HepG2 (cell line): ENCODE data around the gene MTHFD2. TPM values are rescaled to one million over a fixed set of nuclear protein-coding genes. Genes with fewer than 3 reads are reported as not detected.

Experiments
- DNMT1 ChIP-seq: sonication (generic); formaldehyde crosslinking; IDR thresholded peaks from 2 replicates; pipeline ENCODE4 v1.5.1; 2020; ENCODE audit warnings: mild to moderate bottlenecking, missing genetic modification reagents
- FOXC1 ChIP-seq: sonication (generic); formaldehyde crosslinking; IDR thresholded peaks from 2 replicates; pipeline ENCODE4 v1.8.0; 2022; ENCODE audit warnings: mild to moderate bottlenecking, missing genetic modification reagents, borderline replicate concordance
- GABPA ChIP-seq, 2 experiments: IDR thresholded peaks; 2 replicates each; pipeline ENCODE4 v1.6.1; 2011 to 2016; ENCODE audit warnings: low read depth in 2 of 2, low read length in 1 of 2, missing biosample characterization in 1 of 2, missing genetic modification characterization in 1 of 2
- HNF4A ChIP-seq: sonication (generic); formaldehyde crosslinking; IDR thresholded peaks from 2 replicates; pipeline ENCODE4 v1.4.0; 2020; ENCODE audit warnings: missing genetic modification reagents
- KAT7 ChIP-seq: IDR thresholded peaks from 2 replicates; pipeline ENCODE4 v1.6.1; 2018; ENCODE audit warnings: borderline replicate concordance, missing compliant biosample characterization
- KDM3A ChIP-seq: IDR thresholded peaks from 2 replicates; pipeline ENCODE4 v1.6.1; 2018; ENCODE audit warnings: low read depth, missing compliant biosample characterization
- NCOA1 ChIP-seq: sonication (generic); formaldehyde crosslinking; IDR thresholded peaks from 2 replicates; pipeline ENCODE4 v1.9.0; 2021; ENCODE audit warnings: missing genetic modification reagents
- ZKSCAN5 ChIP-seq: sonication (generic); formaldehyde crosslinking; IDR thresholded peaks from 2 replicates; pipeline ENCODE4 v1.5.1; 2020; ENCODE audit warnings: mild to moderate bottlenecking, missing genetic modification reagents
- ZNF138 ChIP-seq: sonication (generic); formaldehyde crosslinking; IDR thresholded peaks from 2 replicates; pipeline ENCODE4 v1.5.0; 2020; ENCODE audit warnings: mild to moderate bottlenecking, low read depth, missing genetic modification reagents
- ZNF761 ChIP-seq: sonication (generic); formaldehyde crosslinking; conservative IDR thresholded peaks from 2 replicates; pipeline ENCODE4 v1.4.0; 2020; ENCODE audit warnings: mild to moderate bottlenecking, missing genetic modification reagents
- polyA plus RNA-seq, 8 experiments: library from polyadenylated mRNA; depleted of rRNA in 3 of 8; stranded (reverse) in 7 of 8; unstranded in 1 of 8; fragments of >200 nt; fragmentation: Illumina TruSeq in 4 of 8; extraction: Trizol in 4 of 8; gene quantifications; 2 replicates each; pipeline versions ENCODE4 v1.2.1 to v1.2.3, GENCODE V29; 2011 to 2016; ENCODE audit warnings: low read depth in 4 of 8, missing spikeins in 1 of 8, mixed read lengths in 1 of 8; ENCODE audit not compliant: insufficient read depth in 1 of 8
- total RNA-seq, 5 experiments: library from RNA; depleted of rRNA; stranded (reverse); fragments of >200 nt; fragmentation: Illumina TruSeq; extraction: Trizol; gene quantifications; 2 replicates each; pipeline ENCODE4 v1.2.3, GENCODE V29; 2016; ENCODE audit warnings: low read depth in 1 of 5
- TF ChIP-seq, protein P1 (sequence below): sonication (generic); formaldehyde crosslinking; IDR thresholded peaks from 2 replicates; pipeline ENCODE4 v1.4.0; 2020; ENCODE audit warnings: missing genetic modification reagents
- TF ChIP-seq, protein P2 (sequence below): sonication (generic); formaldehyde crosslinking; IDR thresholded peaks from one replicate; pipeline ENCODE4 v1.5.1; 2020; ENCODE audit warnings: mild to moderate bottlenecking, missing genetic modification reagents; ENCODE audit errors: not compliant biosample characterization
- TF ChIP-seq, protein P3 (sequence below): IDR thresholded peaks from 2 replicates; pipeline ENCODE4 v1.6.1; 2016; ENCODE audit warnings: missing biosample characterization, missing genetic modification reagents, low read depth

Gene MTHFD2
- total and polyA plus RNA-seq, 2 of the 13 experiments (the other 11 are each of a cell fraction or from before 2014, with no cell fraction given), result 188 to 269 TPM

DNA sequence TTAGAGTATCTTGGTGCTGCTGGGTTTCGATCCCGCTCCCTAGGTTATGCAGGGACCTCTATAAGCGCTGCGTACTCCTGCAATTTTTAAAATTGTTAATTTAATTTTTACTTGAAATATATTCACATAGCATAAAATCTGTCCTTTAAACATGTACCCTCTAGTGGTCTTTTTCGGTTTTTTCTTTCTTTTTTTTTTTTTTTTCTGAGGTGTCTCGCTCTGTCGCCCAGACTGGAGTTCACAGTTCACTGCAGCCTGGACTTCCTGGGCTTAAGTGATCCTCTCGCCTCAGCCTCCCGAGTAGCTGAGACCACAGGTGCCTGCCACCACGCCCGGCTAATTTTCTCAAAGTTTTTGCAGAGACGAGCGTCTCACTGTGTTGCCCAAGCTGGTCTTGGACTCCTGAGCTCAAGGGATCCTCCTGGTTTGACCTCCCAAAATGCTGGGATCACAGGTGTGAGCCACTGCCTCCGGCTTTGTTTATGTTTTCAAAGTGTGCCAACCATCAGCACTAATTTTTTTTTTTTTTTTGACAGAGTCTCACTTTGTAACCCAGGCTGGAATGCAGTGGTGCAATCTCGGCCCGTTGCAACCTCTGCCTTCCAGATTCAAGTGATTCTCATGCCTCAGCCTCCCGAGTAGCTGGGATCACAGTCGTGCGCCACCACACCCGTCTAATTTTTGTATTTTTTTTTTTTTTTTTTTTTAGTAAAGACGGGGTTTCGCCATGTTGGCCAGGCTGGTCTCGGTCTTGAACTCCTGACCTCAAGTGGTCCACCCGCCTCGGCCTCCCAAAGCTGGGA lies 19.2 kb upstream of the MTHFD2 start (continued):
- TF ChIP-seq FOXC1, result no peak
- TF ChIP-seq GABPA (IDR thresholded peaks at IDR 0.05; ENCODE audit: low read depth, low read length), result no peak
- 0 out of 2 replicates have a peak, but pooled peaks have one; percentile 63 for TF ChIP-seq GABPA (CRISPR knock-in tag; IDR thresholded peaks at IDR 0.05; ENCODE audit: low read depth)
- TF ChIP-seq, protein P1, sequence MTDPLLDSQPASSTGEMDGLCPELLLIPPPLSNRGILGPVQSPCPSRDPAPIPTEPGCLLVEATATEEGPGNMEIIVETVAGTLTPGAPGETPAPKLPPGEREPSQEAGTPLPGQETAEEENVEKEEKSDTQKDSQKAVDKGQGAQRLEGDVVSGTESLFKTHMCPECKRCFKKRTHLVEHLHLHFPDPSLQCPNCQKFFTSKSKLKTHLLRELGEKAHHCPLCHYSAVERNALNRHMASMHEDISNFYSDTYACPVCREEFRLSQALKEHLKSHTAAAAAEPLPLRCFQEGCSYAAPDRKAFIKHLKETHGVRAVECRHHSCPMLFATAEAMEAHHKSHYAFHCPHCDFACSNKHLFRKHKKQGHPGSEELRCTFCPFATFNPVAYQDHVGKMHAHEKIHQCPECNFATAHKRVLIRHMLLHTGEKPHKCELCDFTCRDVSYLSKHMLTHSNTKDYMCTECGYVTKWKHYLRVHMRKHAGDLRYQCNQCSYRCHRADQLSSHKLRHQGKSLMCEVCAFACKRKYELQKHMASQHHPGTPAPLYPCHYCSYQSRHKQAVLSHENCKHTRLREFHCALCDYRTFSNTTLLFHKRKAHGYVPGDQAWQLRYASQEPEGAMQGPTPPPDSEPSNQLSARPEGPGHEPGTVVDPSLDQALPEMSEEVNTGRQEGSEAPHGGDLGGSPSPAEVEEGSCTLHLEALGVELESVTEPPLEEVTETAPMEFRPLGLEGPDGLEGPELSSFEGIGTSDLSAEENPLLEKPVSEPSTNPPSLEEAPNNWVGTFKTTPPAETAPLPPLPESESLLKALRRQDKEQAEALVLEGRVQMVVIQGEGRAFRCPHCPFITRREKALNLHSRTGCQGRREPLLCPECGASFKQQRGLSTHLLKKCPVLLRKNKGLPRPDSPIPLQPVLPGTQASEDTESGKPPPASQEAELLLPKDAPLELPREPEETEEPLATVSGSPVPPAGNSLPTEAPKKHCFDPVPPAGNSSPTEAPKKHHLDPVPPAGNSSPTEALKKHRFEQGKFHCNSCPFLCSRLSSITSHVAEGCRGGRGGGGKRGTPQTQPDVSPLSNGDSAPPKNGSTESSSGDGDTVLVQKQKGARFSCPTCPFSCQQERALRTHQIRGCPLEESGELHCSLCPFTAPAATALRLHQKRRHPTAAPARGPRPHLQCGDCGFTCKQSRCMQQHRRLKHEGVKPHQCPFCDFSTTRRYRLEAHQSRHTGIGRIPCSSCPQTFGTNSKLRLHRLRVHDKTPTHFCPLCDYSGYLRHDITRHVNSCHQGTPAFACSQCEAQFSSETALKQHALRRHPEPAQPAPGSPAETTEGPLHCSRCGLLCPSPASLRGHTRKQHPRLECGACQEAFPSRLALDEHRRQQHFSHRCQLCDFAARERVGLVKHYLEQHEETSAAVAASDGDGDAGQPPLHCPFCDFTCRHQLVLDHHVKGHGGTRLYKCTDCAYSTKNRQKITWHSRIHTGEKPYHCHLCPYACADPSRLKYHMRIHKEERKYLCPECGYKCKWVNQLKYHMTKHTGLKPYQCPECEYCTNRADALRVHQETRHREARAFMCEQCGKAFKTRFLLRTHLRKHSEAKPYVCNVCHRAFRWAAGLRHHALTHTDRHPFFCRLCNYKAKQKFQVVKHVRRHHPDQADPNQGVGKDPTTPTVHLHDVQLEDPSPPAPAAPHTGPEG (CRISPR knock-in tag), result peak; percentile 70; the same call in 1 of the 2 replicates
- TF ChIP-seq, protein P2, sequence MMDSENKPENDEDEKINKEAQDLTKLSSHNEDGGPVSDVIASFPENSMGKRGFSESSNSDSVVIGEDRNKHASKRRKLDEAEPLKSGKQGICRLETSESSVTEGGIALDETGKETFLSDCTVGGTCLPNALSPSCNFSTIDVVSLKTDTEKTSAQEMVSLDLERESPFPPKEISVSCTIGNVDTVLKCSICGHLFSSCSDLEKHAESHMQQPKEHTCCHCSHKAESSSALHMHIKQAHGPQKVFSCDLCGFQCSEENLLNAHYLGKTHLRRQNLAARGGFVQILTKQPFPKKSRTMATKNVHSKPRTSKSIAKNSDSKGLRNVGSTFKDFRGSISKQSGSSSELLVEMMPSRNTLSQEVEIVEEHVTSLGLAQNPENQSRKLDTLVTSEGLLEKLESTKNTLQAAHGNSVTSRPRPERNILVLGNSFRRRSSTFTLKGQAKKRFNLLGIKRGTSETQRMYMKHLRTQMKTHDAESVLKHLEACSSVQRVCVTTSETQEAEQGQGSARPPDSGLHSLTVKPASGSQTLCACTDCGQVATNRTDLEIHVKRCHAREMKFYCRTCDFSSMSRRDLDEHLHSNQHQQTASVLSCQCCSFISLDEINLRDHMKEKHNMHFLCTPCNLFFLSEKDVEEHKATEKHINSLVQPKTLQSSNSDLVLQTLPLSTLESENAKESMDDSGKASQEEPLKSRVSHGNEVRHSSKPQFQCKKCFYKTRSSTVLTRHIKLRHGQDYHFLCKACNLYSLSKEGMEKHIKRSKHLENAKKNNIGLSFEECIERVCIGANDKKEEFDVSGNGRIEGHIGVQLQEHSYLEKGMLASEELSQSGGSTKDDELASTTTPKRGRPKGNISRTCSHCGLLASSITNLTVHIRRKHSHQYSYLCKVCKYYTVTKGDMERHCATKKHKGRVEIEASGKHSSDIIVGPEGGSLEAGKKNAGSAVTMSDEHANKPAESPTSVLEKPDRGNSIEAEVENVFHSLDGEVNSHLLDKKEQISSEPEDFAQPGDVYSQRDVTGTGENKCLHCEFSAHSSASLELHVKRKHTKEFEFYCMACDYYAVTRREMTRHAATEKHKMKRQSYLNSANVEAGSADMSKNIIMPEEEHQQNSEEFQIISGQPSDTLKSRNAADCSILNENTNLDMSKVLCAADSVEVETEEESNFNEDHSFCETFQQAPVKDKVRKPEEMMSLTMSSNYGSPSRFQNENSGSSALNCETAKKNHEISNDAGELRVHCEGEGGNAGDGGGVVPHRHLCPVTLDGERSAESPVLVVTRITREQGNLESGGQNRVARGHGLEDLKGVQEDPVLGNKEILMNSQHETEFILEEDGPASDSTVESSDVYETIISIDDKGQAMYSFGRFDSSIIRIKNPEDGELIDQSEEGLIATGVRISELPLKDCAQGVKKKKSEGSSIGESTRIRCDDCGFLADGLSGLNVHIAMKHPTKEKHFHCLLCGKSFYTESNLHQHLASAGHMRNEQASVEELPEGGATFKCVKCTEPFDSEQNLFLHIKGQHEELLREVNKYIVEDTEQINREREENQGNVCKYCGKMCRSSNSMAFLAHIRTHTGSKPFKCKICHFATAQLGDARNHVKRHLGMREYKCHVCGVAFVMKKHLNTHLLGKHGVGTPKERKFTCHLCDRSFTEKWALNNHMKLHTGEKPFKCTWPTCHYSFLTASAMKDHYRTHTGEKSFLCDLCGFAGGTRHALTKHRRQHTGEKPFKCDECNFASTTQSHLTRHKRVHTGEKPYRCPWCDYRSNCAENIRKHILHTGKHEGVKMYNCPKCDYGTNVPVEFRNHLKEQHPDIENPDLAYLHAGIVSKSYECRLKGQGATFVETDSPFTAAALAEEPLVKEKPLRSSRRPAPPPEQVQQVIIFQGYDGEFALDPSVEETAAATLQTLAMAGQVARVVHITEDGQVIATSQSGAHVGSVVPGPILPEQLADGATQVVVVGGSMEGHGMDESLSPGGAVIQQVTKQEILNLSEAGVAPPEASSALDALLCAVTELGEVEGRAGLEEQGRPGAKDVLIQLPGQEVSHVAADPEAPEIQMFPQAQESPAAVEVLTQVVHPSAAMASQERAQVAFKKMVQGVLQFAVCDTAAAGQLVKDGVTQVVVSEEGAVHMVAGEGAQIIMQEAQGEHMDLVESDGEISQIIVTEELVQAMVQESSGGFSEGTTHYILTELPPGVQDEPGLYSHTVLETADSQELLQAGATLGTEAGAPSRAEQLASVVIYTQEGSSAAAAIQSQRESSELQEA (CRISPR knock-in tag), result no peak
- no peak for TF ChIP-seq ZNF761 (CRISPR knock-in tag)
- no peak for TF ChIP-seq KDM3A (CRISPR knock-in tag)
- peak; percentile 54 for TF ChIP-seq HNF4A (CRISPR knock-in tag)
- TF ChIP-seq ZKSCAN5 (CRISPR knock-in tag), result no peak
- TF ChIP-seq DNMT1 (CRISPR knock-in tag), result no peak
- no peak for TF ChIP-seq KAT7 (CRISPR knock-in tag)
- TF ChIP-seq, protein P3, sequence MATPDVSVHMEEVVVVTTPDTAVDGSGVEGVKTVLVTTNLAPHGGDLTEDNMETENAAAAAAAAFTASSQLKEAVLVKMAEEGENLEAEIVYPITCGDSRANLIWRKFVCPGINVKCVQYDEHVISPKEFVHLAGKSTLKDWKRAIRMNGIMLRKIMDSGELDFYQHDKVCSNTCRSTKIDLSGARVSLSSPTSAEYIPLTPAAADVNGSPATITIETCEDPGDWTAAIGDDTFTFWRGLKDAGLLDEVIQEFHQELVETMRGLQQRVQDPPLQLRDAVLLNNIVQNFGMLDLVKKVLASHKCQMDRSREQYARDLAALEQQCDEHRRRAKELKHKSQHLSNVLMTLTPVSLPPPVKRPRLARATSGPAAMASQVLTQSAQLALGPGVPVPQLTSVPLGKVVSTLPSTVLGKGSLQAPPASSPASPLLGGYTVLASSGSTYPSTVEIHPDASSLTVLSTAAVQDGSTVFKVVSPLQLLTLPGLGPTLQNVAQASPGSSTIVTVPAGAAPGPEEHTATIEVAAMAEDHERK (CRISPR knock-in tag), result no peak
- no peak for TF ChIP-seq ZNF138
- TF ChIP-seq NCOA1, result no peak
